Colonic mucosa (tissue), 4 donors: ENCODE results near the gene CAPN9. TPM values are rescaled to one million over a fixed set of nuclear protein-coding genes. Genes with fewer than 3 reads are reported as not detected.
"Not testable (repeated sequence)": the region's sequence is repeated elsewhere in the genome, so short reads cannot be mapped to it uniquely, and the experiment has no call there.

Source experiments
- DNase-seq: peaks from one replicate; pipeline ENCODE4 v3.0.0-alpha.2; 2020
- H3K27ac ChIP-seq: fragments of 200-600 bp; one replicate; pipeline ENCODE4 v1.8.0; 2021
- H3K27me3 ChIP-seq: fragments of 200-600 bp; one replicate; pipeline ENCODE4 v1.8.0; 2021
- H3K36me3 ChIP-seq: fragments of 200-600 bp; one replicate; pipeline ENCODE4 v1.8.0; 2021
- H3K4me1 ChIP-seq: fragments of 200-600 bp; one replicate; pipeline ENCODE4 v1.8.0; 2021; ENCODE audit warnings: mild to moderate bottlenecking
- H3K4me3 ChIP-seq: fragments of 200-600 bp; one replicate; pipeline ENCODE4 v1.8.0; 2021
- H3K9ac ChIP-seq, 2 donors: one replicate each; pipeline ENCODE4 v1.7.0; 2013; ENCODE audit warnings: control low read depth in 2 of 2, low read depth in 2 of 2, low read length in 2 of 2
- H3K9me3 ChIP-seq: fragments of 200-600 bp; one replicate; pipeline ENCODE4 v1.8.0; 2021
- intact Hi-C: fragments of 100-400 bp; cut with DNase I; formaldehyde crosslinking; loops from one replicate; pipeline ENCODE4 v1.14.1; 2022
- total RNA-seq, 2 donors: library from RNA; stranded (reverse); fragmentation: NEBNext Ultra II Directional in 1 of 2; extraction: Animal tissue kit (Norgen Biotek cat#: 25700) in 1 of 2; gene quantifications; one replicate each; pipeline ENCODE4 v1.2.1, GENCODE V29; 2021
- TF ChIP-seq, protein P1 (sequence below): fragments of 200-600 bp; IDR thresholded peaks from one replicate; pipeline ENCODE4 v1.8.0; 2022; ENCODE audit warnings: antibody characterized with exemption, mild to moderate bottlenecking
- donor health status: healthy.
- donor health status: DM: no; HTN: no; CAD: no.
- donor health status: DM: no; HTN: no; CAD: no.

CAPN9 gene
- total RNA-seq, 2 donors from 2014 or later = 14.3 to 36.3 TPM

DNA sequence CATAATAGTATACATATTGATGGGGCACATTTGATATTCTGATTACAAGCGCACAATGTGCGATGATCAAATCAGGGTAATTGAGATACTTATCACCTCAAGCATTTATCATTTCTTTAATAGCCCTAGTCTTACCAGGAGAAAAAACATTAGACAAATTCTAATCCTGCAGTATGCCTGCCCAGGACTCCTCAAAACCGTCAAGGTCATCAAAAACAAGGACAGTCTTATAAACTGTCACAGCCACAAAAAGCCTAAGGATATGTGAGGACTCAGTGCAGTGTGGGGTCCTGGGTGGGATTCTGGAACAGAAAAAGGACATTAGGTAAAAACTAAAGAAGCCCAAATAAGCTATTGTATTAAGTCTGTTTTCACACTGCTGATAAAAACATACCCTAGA, 19.1 kb downstream of the CAPN9 start:
- Histone ChIP-seq H3K4me3 (no peak overlapping the region), H3K9ac (no peak overlapping the region), H3K9me3 (no peaks in the 10 kb centered on the region), H3K36me3 (no peaks in the 10 kb centered on the region), H3K4me1 (no peaks in the 10 kb centered on the region), H3K27me3 (no peaks in the 10 kb centered on the region), H3K27ac (no peak overlapping the region)
- no peak for DNase-seq
- intact Hi-C loops = no loop called here
- TF ChIP-seq, protein P1, sequence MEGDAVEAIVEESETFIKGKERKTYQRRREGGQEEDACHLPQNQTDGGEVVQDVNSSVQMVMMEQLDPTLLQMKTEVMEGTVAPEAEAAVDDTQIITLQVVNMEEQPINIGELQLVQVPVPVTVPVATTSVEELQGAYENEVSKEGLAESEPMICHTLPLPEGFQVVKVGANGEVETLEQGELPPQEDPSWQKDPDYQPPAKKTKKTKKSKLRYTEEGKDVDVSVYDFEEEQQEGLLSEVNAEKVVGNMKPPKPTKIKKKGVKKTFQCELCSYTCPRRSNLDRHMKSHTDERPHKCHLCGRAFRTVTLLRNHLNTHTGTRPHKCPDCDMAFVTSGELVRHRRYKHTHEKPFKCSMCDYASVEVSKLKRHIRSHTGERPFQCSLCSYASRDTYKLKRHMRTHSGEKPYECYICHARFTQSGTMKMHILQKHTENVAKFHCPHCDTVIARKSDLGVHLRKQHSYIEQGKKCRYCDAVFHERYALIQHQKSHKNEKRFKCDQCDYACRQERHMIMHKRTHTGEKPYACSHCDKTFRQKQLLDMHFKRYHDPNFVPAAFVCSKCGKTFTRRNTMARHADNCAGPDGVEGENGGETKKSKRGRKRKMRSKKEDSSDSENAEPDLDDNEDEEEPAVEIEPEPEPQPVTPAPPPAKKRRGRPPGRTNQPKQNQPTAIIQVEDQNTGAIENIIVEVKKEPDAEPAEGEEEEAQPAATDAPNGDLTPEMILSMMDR = no peak

DNA sequence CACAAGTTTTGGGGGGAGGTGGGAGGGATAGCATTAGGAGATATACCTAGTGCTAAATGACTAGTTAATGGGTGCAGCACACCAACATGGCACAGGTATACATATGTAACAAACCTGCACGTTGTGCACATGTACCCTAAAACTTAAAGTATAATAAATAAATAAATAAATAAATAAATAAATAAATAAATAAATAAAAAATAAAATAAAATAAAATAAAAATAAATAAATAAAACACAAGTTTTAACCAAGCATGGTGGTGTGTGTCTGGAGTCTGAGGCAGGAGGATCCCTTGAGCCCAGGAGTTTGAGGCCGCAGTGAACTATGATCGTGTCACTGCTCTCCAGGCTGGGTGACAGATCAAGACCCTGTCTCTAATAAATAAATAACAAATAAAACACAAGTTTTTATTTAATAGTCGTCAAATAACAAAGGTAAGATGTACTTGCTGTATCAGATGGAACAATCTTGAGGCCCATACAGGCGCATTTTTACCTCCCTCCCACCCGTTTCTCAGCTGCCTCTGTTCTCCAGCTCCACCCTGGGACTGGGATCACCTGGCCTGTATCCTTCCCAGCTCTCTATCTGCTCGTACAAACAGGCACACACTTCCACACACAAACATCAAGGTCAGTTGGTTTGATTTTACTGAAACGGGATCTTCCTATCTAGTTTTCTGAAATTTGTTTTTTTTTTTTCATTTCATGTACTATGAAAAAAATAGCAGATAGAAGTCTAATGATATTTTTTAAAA, 20.8 kb downstream of the CAPN9 start:
- H3K27me3 ChIP-seq, H3K4me1 ChIP-seq, DNase-seq, H3K9me3 ChIP-seq, H3K9ac ChIP-seq, H3K36me3 ChIP-seq, H3K27ac ChIP-seq, H3K4me3 ChIP-seq, intact Hi-C loops: not testable (repeated sequence)

DNA sequence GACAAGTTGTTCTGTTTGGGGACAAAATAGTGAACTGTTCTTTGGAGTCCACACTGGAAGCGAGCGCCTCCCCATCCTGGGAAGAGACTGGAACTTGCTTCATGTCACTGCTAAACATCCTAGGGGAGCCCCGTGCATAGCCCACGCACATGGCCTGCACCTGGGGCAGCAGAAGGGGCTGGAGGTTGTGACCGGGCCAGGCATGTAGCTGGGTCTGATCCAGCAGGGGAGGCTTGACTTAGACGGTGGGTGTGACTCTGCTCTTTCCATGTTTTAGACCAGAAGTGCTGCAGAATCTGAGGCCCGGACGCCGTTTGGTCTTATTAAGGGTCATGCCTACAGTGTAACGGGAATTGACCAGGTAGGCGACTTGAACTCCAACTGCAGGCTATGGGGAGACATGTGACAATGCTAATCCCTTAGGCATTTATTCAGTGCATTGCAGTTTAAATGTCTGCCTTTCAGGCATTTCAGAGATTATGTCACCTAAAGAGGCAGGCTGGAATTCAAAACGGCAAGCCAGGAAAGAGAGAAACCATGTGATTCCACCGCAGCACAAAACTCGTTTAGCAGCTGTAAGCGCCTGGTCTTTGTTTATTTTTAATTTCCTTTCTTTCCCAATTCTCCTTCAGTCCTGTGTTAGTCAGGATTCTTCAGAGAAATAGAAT, 21.8 kb downstream of the CAPN9 start:
- no peaks in the 10 kb centered on the region for H3K36me3 ChIP-seq
- no peak overlapping the region for H3K27ac ChIP-seq
- no peak overlapping the region for H3K4me3 ChIP-seq
- intact Hi-C loops = no loop called here
- DNase-seq = no peak
- H3K27me3 ChIP-seq = no peaks in the 10 kb centered on the region
- no peaks in the 10 kb centered on the region for H3K4me1 ChIP-seq
- TF ChIP-seq, protein P1 = no peak
- no peak overlapping the region for H3K9ac ChIP-seq
- no peaks in the 10 kb centered on the region for H3K9me3 ChIP-seq

DNA sequence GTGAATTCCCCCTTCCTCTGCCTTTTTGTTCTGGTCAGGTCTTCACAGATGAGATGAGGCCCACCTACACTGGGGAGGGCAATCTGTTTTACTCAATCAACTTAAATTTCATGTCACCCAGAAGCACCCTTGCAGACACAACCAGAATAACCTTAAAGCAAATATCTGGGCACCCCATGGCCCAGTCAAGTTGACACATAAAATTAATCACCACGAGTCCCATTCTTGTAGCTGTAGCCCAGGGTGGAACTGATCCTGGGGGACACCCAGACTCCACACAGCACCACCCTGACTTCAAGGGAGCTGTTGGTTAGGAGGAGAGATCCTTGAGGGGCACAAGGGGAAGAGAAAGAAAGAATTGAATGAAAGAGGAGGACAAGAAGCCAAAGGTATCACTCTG, 23.1 kb downstream of the CAPN9 start:
- H3K9ac ChIP-seq = no peak overlapping the region

DNA sequence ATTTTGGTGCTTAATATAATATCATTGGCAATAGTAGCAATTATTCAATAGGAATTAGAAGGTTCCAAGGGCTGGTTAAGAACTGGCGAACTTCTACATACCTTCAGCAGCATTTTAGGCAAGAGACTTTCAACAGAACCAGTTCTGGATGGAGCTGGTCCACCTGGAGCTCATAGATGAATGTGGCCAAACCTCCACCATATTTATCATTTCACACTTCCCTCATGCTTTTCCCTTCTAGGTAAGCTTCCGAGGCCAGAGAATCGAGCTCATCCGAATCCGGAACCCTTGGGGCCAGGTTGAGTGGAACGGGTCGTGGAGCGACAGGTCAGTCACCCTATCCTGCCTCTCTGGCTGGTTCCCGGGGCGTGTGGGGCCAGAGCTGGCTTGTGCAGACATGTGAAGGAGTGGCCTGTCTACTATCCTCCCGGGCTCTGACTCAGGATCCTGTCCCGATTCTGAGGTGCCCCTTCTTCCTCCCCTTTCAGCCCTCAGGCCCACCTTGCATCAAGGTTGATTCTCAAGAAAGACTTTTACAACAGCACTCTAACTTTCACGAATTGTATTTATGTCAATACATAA, 24.7 kb downstream of the CAPN9 start:
- no peaks in the 10 kb centered on the region for H3K36me3 ChIP-seq
- TF ChIP-seq, protein P1 = no peak
- no peak overlapping the region for H3K27ac ChIP-seq
- no peak overlapping the region for H3K4me3 ChIP-seq
- DNase-seq = no peak
- no peaks in the 10 kb centered on the region for H3K9me3 ChIP-seq
- no peaks in the 10 kb centered on the region for H3K4me1 ChIP-seq
- no peaks in the 10 kb centered on the region for H3K27me3 ChIP-seq
- no peak overlapping the region for H3K9ac ChIP-seq
- intact Hi-C loops = loop anchor here (5.0 to 10.0 kb wide), 2 partner anchors 67 to 130 kb away; partner anchors contain the start of gene COG2

More for the DNA sequence above, 23.1 kb downstream of the CAPN9 start:
- no peak overlapping the region for H3K4me3 ChIP-seq
- no peak for DNase-seq
- H3K36me3 ChIP-seq = no peaks in the 10 kb centered on the region
- H3K27ac ChIP-seq = no peak overlapping the region
- TF ChIP-seq, protein P1 = no peak
- intact Hi-C loops = loop anchor here (5.0 to 10.0 kb wide), 2 partner anchors 66 to 128 kb away; partner anchors contain the start of gene COG2
- no peaks in the 10 kb centered on the region for H3K4me1 ChIP-seq
- no peaks in the 10 kb centered on the region for H3K27me3 ChIP-seq
- H3K9me3 ChIP-seq = no peaks in the 10 kb centered on the region
